ENCODE measurements around the gene AQP6.

Gene AQP6

DNA sequence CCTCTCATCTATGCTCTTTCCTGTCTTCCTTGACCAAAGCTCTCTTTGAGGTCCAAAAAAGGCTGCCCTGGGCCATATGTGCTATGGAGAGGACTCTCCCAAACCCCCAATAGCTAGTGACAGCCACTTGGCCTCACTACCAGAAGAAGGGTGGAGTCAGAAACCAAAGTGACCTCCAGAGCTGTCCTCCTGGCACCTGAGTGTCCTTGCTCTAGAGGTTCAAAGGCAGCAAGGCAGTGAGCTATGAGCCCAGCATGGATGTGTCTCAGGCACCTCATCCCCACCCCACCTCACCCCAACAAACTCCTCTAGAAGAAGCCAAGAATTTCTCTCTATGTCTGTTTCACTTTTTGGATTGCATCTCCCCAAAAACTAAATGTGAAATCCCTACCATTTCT is 15.2 kb upstream of the AQP6 start:
- Mint-ChIP-seq H3K4me3 (no peak overlapping the region), H3K27me3 (ENCODE audit: low read depth) (peaks cover 75% of the 10 kb centered on the region), H3K9me3 (peaks cover 3% of the 10 kb centered on the region), H3K36me3 (ENCODE audit: low read depth) (no peaks in the 10 kb centered on the region), H3K4me1 (peaks cover 19% of the 10 kb centered on the region), H3K27ac (no peak overlapping the region)
- TF ChIP-seq, protein P1, sequence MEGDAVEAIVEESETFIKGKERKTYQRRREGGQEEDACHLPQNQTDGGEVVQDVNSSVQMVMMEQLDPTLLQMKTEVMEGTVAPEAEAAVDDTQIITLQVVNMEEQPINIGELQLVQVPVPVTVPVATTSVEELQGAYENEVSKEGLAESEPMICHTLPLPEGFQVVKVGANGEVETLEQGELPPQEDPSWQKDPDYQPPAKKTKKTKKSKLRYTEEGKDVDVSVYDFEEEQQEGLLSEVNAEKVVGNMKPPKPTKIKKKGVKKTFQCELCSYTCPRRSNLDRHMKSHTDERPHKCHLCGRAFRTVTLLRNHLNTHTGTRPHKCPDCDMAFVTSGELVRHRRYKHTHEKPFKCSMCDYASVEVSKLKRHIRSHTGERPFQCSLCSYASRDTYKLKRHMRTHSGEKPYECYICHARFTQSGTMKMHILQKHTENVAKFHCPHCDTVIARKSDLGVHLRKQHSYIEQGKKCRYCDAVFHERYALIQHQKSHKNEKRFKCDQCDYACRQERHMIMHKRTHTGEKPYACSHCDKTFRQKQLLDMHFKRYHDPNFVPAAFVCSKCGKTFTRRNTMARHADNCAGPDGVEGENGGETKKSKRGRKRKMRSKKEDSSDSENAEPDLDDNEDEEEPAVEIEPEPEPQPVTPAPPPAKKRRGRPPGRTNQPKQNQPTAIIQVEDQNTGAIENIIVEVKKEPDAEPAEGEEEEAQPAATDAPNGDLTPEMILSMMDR (IDR thresholded peaks at IDR 0.05; ENCODE audit: unreplicated experiment in 3 of 3), result no peak

DNA sequence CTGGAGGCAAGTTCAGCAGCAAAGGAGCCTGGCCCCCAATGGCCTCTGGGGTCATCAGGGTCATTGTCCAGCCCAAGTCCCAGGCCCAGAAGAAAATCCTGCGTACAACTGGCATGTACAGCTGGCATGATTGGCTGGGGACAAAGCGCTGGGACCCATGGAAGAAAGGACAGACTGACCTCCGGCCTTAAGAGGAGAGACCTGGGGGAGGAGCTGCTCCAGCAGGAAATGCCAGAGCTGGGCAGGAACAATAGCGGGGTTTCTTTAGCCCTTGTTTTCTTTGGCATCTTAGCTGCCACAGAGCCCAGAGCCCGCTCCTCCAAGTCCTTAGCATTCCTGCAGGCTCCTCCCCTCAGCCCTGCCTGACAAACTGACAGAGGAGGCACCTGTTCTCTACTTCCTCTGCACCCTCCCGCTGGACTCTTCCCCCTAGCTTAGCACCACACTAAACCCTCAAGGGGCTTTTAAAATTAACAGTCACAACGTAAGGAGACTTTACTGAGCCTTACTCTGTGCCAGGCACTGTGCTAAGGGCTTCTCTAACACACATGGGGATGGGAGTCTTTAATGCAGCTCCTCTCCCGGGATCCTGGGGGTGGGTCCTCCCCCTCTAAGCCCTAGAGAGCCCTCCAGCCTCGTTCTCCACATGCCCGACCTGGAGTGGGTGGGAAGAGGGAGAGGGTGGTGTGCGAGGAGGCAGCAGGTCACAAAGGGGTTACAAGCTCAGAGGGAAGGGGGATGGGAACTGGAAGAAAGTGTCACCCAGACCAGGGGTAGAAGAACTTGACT is 12.9 kb upstream of the AQP6 start:
- peak overlapping the region; percentile 76 to 77 (median 76) for H3K4me3 Mint-ChIP-seq
- peaks cover 82% of the 10 kb centered on the region for H3K27me3 Mint-ChIP-seq (ENCODE audit: low read depth)
- peak overlapping the region in 2 of 3 experiments; percentile 2 to 54 for H3K27ac Mint-ChIP-seq
- H3K36me3 Mint-ChIP-seq (ENCODE audit: low read depth), result no peaks in the 10 kb centered on the region
- peaks cover 3% of the 10 kb centered on the region for H3K9me3 Mint-ChIP-seq
- H3K4me1 Mint-ChIP-seq, result peaks cover 23% of the 10 kb centered on the region
- TF ChIP-seq, protein P1 (IDR thresholded peaks at IDR 0.05; ENCODE audit: unreplicated experiment in 3 of 3), result no peak

- Mint-ChIP-seq H3K4me3 (peak overlapping the region; percentile 76 to 77 (median 76)), H3K36me3 (ENCODE audit: low read depth) (no peaks in the 10 kb centered on the region), H3K4me1 (peaks cover 23% of the 10 kb centered on the region), H3K27ac (peak overlapping the region; percentile 2 to 54 (median 10)), H3K9me3 (peaks cover 3% of the 10 kb centered on the region), H3K27me3 (ENCODE audit: low read depth) (peaks cover 87% of the 10 kb centered on the region)
- TF ChIP-seq, protein P1 (IDR thresholded peaks at IDR 0.05; ENCODE audit: unreplicated experiment in 3 of 3), result no peak
Observed at GRCh38 chr12:49960474-49961110, 12.2 kb upstream of the AQP6 start.

- Mint-ChIP-seq H3K36me3 (ENCODE audit: low read depth) (no peaks in the 10 kb centered on the region), H3K27ac (peak within 1 kb of the TSS; percentile 2 to 54 (median 10)), H3K4me1 (peaks cover 23% of the 10 kb centered on the region), H3K4me3 (peak within 1 kb of the TSS; percentile 76 to 79 (median 77)), H3K9me3 (peaks cover 3% of the 10 kb centered on the region), H3K27me3 (ENCODE audit: low read depth) (peaks cover 89% of the 10 kb centered on the region)
- TF ChIP-seq, protein P1 (IDR thresholded peaks at IDR 0.05; ENCODE audit: unreplicated experiment in 3 of 3), result no peak
Observed at GRCh38 chr12:49961111-49961922, 11.4 kb upstream of the AQP6 start, which contains the start of gene AQP5. Gene AQP5 (plus strand): TSS chr12:49961872. CDS start chr12:49962018, 146 bp downstream.

DNA sequence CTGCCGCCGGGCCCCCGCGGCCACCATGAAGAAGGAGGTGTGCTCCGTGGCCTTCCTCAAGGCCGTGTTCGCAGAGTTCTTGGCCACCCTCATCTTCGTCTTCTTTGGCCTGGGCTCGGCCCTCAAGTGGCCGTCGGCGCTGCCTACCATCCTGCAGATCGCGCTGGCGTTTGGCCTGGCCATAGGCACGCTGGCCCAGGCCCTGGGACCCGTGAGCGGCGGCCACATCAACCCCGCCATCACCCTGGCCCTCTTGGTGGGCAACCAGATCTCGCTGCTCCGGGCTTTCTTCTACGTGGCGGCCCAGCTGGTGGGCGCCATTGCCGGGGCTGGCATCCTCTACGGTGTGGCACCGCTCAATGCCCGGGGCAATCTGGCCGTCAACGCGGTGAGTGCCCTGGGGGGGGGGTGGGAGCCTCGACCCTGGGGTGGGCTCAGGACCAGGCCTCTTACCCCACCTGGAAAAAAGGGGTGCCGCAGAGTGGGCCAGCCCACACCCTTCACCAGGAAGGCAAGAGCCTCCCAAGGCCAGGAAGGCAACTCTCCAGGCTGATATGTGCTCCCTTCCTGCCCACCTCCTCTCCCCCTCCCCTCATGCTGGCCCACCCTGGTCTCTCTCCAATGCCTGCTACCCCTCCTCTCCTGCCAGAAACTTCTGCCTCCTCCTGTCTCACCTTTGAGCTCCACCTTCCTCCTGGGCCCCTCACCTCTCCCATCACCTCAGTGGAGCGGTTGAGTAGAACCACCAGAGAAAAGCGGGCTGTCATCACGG is 10.6 kb upstream of the AQP6 start:
- Mint-ChIP-seq H3K27ac (peak overlapping the region in 1 of 3 experiments; percentile 28), H3K27me3 (ENCODE audit: low read depth) (peaks cover 89% of the 10 kb centered on the region), H3K9me3 (peaks cover 3% of the 10 kb centered on the region), H3K36me3 (ENCODE audit: low read depth) (no peaks in the 10 kb centered on the region), H3K4me1 (peaks cover 23% of the 10 kb centered on the region), H3K4me3 (peak overlapping the region; percentile 55 to 79 (median 67))
- TF ChIP-seq, protein P1 (IDR thresholded peaks at IDR 0.05; ENCODE audit: unreplicated experiment in 3 of 3), result no peak

Measured in nephron (organoid).